HG02884 (cell line): ENCODE results near the gene KMT2A.
A peak's percentile ranks its signal among the peaks of the same experiment; 100 is the strongest.
"Not testable (repeated sequence)": the region's sequence is repeated elsewhere in the genome, so short reads cannot be mapped to it uniquely, and the experiment has no call there.

ENCODE experiments used
- ATAC-seq: cut with Tn5 transposase; IDR thresholded peaks from one replicate; pipeline ENCODE4 v1.9.1; 2021; ENCODE audit warnings: mild to moderate bottlenecking, moderate library complexity; ENCODE audit not compliant: unreplicated experiment

KMT2A gene

GRCh38 chr11:118435893-118436624, at the start of gene KMT2A:
Gene KMT2A (plus strand): TSS chr11:118436492. CDS start chr11:118436513, 21 bp downstream.
- peak; percentile 45 for ATAC-seq

- ATAC-seq = no peak
These were observed 40.2 kb upstream of the KMT2A start for GRCh38 chr11:118396097-118396501.

GRCh38 chr11:118397448-118397847, 38.8 kb upstream of the KMT2A start:
- no peak for ATAC-seq

GRCh38 chr11:118398791-118399559, 37.3 kb upstream of the KMT2A start:
- ATAC-seq = peak; percentile 57

GRCh38 chr11:118401151-118401879, 35.0 kb upstream of the KMT2A start, which contains the start of gene ATP5MG:
Gene ATP5MG (plus strand): TSS chr11:118401606. CDS start chr11:118401666, 60 bp downstream.
- ATAC-seq = no peak

GRCh38 chr11:118401880-118402590, 34.3 kb upstream of the KMT2A start:
- no peak for ATAC-seq

GRCh38 chr11:118402594-118402993, 33.7 kb upstream of the KMT2A start:
- not testable (repeated sequence) for ATAC-seq

- ATAC-seq = no peak
These were observed 29.6 kb upstream of the KMT2A start for GRCh38 chr11:118406599-118407166.

GRCh38 chr11:118410055-118410745, 26.1 kb upstream of the KMT2A start:
- ATAC-seq = no peak

GRCh38 chr11:118411530-118411929, 24.8 kb upstream of the KMT2A start:
- no peak for ATAC-seq

GRCh38 chr11:118412921-118413320, 23.4 kb upstream of the KMT2A start:
- ATAC-seq = no peak

GRCh38 chr11:118415062-118415738, 21.1 kb upstream of the KMT2A start:
- ATAC-seq = no peak

- ATAC-seq = no peak
These were observed 20.6 kb upstream of the KMT2A start for GRCh38 chr11:118415739-118416068.

GRCh38 chr11:118416900-118417299, 19.4 kb upstream of the KMT2A start:
- ATAC-seq = not testable (repeated sequence)

GRCh38 chr11:118417801-118418200, 18.5 kb upstream of the KMT2A start:
- no peak for ATAC-seq

- ATAC-seq = no peak
These were observed 17.5 kb upstream of the KMT2A start for GRCh38 chr11:118418766-118419165.

GRCh38 chr11:118427707-118428106, 8.6 kb upstream of the KMT2A start:
- ATAC-seq = no peak

- no peak for ATAC-seq
These were observed 5.3 kb upstream of the KMT2A start for GRCh38 chr11:118430956-118431355.

GRCh38 chr11:118434123-118434552, 2.2 kb upstream of the KMT2A start:
- no peak for ATAC-seq
